ENCODE data around the gene PCDHGA8.

DNA sequence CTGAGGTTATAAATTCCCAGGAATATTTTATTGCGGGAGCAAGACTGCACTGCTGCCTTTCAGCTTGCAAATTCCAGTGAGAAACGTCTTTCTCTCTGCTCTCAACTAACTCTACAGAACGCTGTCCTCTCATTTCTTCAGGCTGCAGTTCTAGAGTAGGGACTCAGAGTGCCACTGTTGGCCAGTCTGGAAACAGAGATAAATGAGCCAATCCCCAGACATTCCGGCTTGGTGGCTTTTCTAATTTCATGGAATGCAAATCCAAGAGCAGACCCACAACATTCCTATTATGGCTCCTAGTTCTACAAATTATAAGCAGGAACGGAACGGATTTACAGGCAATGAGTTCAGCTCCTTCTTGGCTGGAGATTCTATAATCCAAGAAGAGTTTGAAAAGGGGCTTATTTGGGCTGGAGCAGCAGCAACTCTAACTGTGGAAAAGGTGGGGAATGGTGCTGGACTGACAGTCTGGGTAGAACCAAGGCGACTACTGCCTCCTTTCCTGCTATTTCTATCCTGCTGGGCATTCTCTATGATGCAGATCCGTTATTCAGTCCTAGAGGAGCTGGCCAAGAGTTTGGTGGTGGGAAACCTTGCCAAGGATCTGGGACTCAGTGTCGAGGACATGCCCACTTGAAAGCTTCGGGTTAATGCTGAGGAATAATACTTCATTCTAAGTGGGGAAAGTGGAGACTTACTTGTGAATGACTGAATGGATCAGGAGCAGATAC is 47.1 kb downstream of the PCDHGA8 start:
- TF ChIP-seq, protein P1, sequence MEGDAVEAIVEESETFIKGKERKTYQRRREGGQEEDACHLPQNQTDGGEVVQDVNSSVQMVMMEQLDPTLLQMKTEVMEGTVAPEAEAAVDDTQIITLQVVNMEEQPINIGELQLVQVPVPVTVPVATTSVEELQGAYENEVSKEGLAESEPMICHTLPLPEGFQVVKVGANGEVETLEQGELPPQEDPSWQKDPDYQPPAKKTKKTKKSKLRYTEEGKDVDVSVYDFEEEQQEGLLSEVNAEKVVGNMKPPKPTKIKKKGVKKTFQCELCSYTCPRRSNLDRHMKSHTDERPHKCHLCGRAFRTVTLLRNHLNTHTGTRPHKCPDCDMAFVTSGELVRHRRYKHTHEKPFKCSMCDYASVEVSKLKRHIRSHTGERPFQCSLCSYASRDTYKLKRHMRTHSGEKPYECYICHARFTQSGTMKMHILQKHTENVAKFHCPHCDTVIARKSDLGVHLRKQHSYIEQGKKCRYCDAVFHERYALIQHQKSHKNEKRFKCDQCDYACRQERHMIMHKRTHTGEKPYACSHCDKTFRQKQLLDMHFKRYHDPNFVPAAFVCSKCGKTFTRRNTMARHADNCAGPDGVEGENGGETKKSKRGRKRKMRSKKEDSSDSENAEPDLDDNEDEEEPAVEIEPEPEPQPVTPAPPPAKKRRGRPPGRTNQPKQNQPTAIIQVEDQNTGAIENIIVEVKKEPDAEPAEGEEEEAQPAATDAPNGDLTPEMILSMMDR (optimal IDR thresholded peaks at IDR 0.05 in 1 of 3, IDR thresholded peaks at IDR 0.05 in 1 of 3, conservative IDR thresholded peaks at IDR 0.05 in 1 of 3; ENCODE audit: extremely low read depth in 1 of 3, insufficient read depth in 2 of 3, low read length in 3 of 3) = no peak
- TF ChIP-seq EZH2 (IDR thresholded peaks at IDR 0.05; ENCODE audit: low read length) = no peak
